ENCODE results near the gene GULP1. TPM values are rescaled to one million over a fixed set of nuclear protein-coding genes. Genes with fewer than 3 reads are reported as not detected.

Gene GULP1
- total RNA-seq, 1 experiment from 2014 or later = 76.0 TPM

GRCh38 chr2:188430705-188431104, 139.0 kb downstream of the GULP1 start:
- Histone ChIP-seq H3K4me1 (ENCODE audit: control insufficient read depth in 1 of 2, insufficient read depth in 2 of 2, low read length in 2 of 2) (peaks cover 9 to 12% of the 10 kb centered on the region in 2 experiments), H3K4me2 (ENCODE audit: low read length) (no peak overlapping the region), H4K20me1 (ENCODE audit: insufficient read depth) (no peaks in the 10 kb centered on the region), H3K36me3 (ENCODE audit: control insufficient read depth in 1 of 2, insufficient read depth in 2 of 2, low read length in 2 of 2) (no peaks in the 10 kb centered on the region), H3K9ac (ENCODE audit: low read length) (no peak overlapping the region), H3K27ac (ENCODE audit: low read depth, low read length) (no peak overlapping the region), H3K4me3 (replicated peaks in 1 of 2; ENCODE audit: low read depth in 1 of 2, low read length in 2 of 2) (no peak overlapping the region), H2AFZ (ENCODE audit: low read depth, low read length, poor library complexity, severe bottlenecking) (no peak overlapping the region), H3K79me2 (ENCODE audit: insufficient read depth, low read length) (peaks cover 13% of the 10 kb centered on the region), H3K9me2 (ENCODE audit: insufficient read depth) (no peaks in the 10 kb centered on the region), H3K9me3 (ENCODE audit: control insufficient read depth in 1 of 2, insufficient read depth in 1 of 2, low read depth in 1 of 2, low read length in 2 of 2) (no peaks in the 10 kb centered on the region), H3K27me3 (ENCODE audit: insufficient read depth, low read length) (no peaks in the 10 kb centered on the region)
- RAD21 ChIA-PET (ENCODE audit: low non-redundant PET in 1 of 2, low total read pairs in 2 of 2, uncharacterized antibody in 2 of 2, unreplicated experiment in 2 of 2) = no interaction called here
- no peak for DNase-seq (ENCODE audit: low read depth, low spot score)
- no peak for TF ChIP-seq YY1 (IDR thresholded peaks at IDR 0.05; ENCODE audit: extremely low read depth, insufficient replicate concordance, low read depth, low read length)
- no peak for TF ChIP-seq ATF3 (IDR thresholded peaks at IDR 0.05)
- no peak for TF ChIP-seq EZH2 (IDR thresholded peaks at IDR 0.05)
- TF ChIP-seq CTCF (IDR thresholded peaks at IDR 0.05 in 2 of 3, conservative IDR thresholded peaks at IDR 0.05 in 1 of 3; ENCODE audit: borderline replicate concordance in 1 of 3, insufficient read depth in 1 of 3, low read depth in 2 of 3, low read length in 2 of 3) = no peak
- no peak for TF ChIP-seq SIN3A (IDR thresholded peaks at IDR 0.05; ENCODE audit: low read depth)
- no peak for TF ChIP-seq POLR2AphosphoS5 (IDR thresholded peaks at IDR 0.05; ENCODE audit: low read depth, low read length)
- TF ChIP-seq JUND (IDR thresholded peaks at IDR 0.05) = no peak
- no peak for TF ChIP-seq TCF7L2 (IDR thresholded peaks at IDR 0.05; ENCODE audit: borderline replicate concordance, extremely low read depth, insufficient read depth, insufficient read length)
- TF ChIP-seq ZFX (IDR thresholded peaks at IDR 0.05) = no peak
- no peak for TF ChIP-seq POLR2A (IDR thresholded peaks at IDR 0.05; ENCODE audit: borderline replicate concordance, extremely low read depth, insufficient read depth, insufficient read length)
- TF ChIP-seq RAD21 (IDR thresholded peaks at IDR 0.05; ENCODE audit: low read depth) = no peak
- no peak for TF ChIP-seq FOSL1 (IDR thresholded peaks at IDR 0.05; ENCODE audit: low read depth)
- no peak for TF ChIP-seq REST (IDR thresholded peaks at IDR 0.05; ENCODE audit: low read depth)
- TF ChIP-seq ZBTB33 (IDR thresholded peaks at IDR 0.05; ENCODE audit: extremely low read depth, insufficient replicate concordance, low read length) = no peak
- no peak for TF ChIP-seq EZH2phosphoT487 (IDR thresholded peaks at IDR 0.05; ENCODE audit: borderline replicate concordance)
- TF ChIP-seq ELF1 (IDR thresholded peaks at IDR 0.05; ENCODE audit: borderline replicate concordance, low read depth) = no peak
- TF ChIP-seq ZNF274 (IDR thresholded peaks at IDR 0.05; ENCODE audit: low read depth, low read length) = no peak
- TF ChIP-seq CEBPB (IDR thresholded peaks at IDR 0.05; ENCODE audit: low read depth) = no peak
- TF ChIP-seq MAX (IDR thresholded peaks at IDR 0.05) = no peak
- no peak for TF ChIP-seq SP1 (IDR thresholded peaks at IDR 0.05; ENCODE audit: low read depth)
- intact Hi-C loops (cut with micrococcal nuclease) = no loop called here
- no TSS peak for BruUV-seq (replicated peaks)
- CTCF ChIA-PET = no interaction called here
- POLR2A ChIA-PET = no interaction called here
- ATAC-seq = no peak
